ENCODE measurements around the gene BAMBI. TPM values are rescaled to one million over a fixed set of nuclear protein-coding genes. Genes with fewer than 3 reads are reported as not detected.

The BAMBI gene
- total RNA-seq, 1 donor from 2014 or later, result 16.3 TPM

DNA sequence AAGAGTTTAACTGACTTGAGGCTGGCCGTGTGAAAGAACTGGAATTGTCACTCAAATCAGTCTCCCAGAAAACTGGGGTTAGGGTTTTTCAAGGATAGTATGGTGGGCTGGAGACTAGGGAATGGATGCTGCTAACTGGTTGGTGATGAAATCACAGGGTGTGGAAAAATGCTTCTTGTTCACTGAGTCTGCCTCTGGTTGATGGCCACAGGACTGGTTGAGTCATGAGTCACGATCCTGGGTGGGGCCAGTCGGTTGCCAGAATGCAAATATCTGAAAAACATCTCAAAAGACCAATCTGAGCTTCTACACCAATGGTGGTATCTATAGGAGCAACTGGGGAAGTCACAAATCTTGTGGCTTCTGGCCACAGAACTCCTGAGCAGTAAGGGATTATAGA, 16.3 kb upstream of the BAMBI start:
- Histone ChIP-seq H3K4me3 (no peak overlapping the region), H3K27ac (no peak overlapping the region), H3K4me1 (no peaks in the 10 kb centered on the region), H3K9me3 (no peaks in the 10 kb centered on the region), H3K27me3 (no peaks in the 10 kb centered on the region), H3K36me3 (no peaks in the 10 kb centered on the region)
- DNase-seq (ENCODE audit: low spot score in 2 of 2), result peak in 1 of 2 donors; percentile 62
- no peak for TF ChIP-seq CTCF (IDR thresholded peaks at IDR 0.05)
- intact Hi-C loops (cut with DNase I), result loop anchor here (5.0 to 10.0 kb wide), 2 partner anchors 596 to 784 kb away; no protein-coding TSS in a partner anchor

DNA sequence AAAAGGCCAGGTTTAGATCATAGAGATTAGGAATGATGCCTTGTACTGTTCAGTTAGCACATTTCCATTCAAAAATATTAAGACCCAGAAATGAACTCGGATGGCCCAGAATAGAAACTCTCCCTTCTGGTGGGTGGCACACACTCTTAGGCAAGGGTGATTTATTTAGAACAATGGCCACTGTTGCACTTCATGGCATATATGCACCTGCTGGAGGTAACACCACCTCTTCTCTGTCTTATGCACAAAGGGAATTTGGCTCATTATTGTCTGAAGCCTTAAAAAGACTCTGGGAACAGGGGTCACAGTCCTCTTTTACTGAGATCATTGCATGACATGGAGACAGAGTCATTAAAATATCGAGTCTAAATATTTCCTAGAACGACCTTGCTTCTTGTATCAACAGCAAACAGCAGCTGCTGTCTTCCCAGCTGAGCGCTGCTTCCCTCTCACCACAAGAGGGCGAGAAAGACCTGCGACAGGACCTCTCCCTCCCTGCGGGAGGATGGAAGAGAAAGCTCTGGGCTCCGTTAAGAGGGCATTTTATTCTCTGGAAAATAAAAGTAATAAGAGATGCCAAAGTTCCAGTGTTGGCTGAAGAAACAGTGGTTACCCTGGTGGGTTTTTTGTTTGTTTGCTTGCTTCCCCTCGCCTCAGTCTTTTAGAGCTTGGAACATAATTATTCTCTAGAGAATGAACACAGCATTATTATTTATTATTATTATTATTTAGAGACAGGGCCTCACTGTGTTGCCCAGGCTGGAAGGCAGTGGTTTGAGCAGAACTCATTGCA, 13.5 kb upstream of the BAMBI start:
- peak; percentile 88 to 98 (median 97) for TF ChIP-seq CTCF (IDR thresholded peaks at IDR 0.05)
- Histone ChIP-seq H3K4me3 (no peak overlapping the region), H3K4me1 (peaks cover 0 to 5% of the 10 kb centered on the region in 2 donors), H3K27ac (peak overlapping the region; percentile 47 to 62), H3K36me3 (no peaks in the 10 kb centered on the region), H3K9me3 (no peaks in the 10 kb centered on the region), H3K27me3 (no peaks in the 10 kb centered on the region)
- intact Hi-C loops (cut with DNase I), result loop anchor here (1.0 to 10.0 kb wide), 4 partner anchors 14 to 781 kb away; partner anchors contain the start of gene BAMBI
- DNase-seq (ENCODE audit: low spot score in 2 of 2), result peak; percentile 21 to 87

DNA sequence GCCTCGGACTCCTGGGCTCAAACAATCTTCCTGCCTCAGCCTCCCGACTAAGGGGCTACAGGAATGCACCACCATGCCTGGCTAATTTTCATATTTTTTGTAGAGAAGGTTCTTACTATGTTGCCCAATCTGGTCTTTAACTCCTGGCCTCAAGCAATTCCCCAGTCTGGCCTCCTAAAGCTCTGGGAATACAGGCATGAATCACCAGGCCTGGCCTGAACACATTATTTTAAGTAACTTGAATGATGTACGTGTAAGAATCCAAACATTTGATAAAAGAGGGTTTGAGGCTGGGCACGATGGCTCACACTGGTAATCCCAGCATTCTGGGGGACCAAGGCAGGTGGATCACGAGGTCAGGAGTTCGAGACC, 13.0 kb upstream of the BAMBI start:
- peaks cover 0 to 5% of the 10 kb centered on the region in 2 donors for H3K4me1 ChIP-seq
- H3K9me3 ChIP-seq, result no peaks in the 10 kb centered on the region
- peak in 1 of 2 donors; percentile 82 for DNase-seq (ENCODE audit: low spot score in 2 of 2)
- TF ChIP-seq CTCF (IDR thresholded peaks at IDR 0.05), result no peak
- H3K27ac ChIP-seq, result peak overlapping the region; percentile 47 to 62
- no peaks in the 10 kb centered on the region for H3K27me3 ChIP-seq
- H3K4me3 ChIP-seq, result no peak overlapping the region
- H3K36me3 ChIP-seq, result no peaks in the 10 kb centered on the region
- intact Hi-C loops (cut with DNase I), result loop anchor here (1.0 to 10.0 kb wide), 4 partner anchors 13 to 780 kb away; partner anchors contain the start of gene BAMBI

- no peaks in the 10 kb centered on the region for H3K27me3 ChIP-seq
- H3K4me3 ChIP-seq, result no peak overlapping the region
- no peak for DNase-seq (ENCODE audit: low spot score in 2 of 2)
- intact Hi-C loops (cut with DNase I), result loop anchor here (10.0 kb wide), 1 partner anchor 778 kb away; no protein-coding TSS in a partner anchor
- no peak for TF ChIP-seq CTCF (IDR thresholded peaks at IDR 0.05)
- no peak overlapping the region for H3K27ac ChIP-seq
- no peaks in the 10 kb centered on the region for H3K36me3 ChIP-seq
- peaks cover 0 to 5% of the 10 kb centered on the region in 2 donors for H3K4me1 ChIP-seq
- no peaks in the 10 kb centered on the region for H3K9me3 ChIP-seq
Observed at GRCh38 chr10:28666751-28667467, 10.4 kb upstream of the BAMBI start.

DNA sequence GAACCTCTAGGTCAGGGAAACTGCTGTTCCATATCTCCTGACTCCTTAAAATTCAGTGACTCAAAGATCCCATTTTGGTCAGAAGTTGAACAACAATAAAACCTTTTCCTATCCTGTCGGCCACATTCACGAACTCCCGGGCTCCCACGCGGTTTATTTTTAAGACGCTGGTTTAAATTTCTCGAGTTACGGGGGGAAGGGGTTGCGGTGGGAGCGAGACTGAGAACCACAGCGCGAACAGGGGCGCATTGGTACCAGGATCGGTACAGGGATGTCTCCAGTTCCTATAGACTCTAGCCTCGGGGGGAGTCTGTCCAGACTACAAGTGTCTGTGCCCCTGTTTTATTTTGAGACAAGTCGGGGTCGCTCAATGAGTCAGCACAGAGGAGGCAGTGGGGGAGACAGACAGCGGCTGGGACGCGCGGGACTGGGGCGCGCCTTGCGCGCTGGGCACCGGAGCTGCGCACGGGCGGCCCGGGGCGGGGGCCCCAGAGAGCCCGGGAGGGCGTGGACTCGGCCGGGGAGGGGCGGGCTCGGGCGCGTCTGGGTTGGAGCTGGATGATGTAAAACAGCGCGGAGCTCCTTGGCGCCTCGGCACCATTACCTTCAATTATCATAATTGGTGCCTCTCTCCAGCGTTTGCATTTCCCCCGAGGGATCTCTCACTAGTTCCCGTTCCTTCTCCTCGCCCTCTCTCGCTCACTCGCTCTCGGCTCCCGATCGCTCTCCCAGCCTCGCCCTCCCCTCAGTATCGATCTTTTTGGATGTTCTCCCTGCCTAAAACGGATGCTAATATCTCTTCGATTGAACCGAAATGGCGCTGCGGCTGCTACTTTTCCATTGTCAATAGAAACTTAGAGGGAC, 8.7 kb upstream of the BAMBI start:
- TF ChIP-seq CTCF (IDR thresholded peaks at IDR 0.05), result no peak
- intact Hi-C loops (cut with DNase I), result loop anchor here (1.0 to 10.0 kb wide), 2 partner anchors 9 to 776 kb away; partner anchors contain the start of gene BAMBI
- no peaks in the 10 kb centered on the region for H3K27me3 ChIP-seq
- H3K36me3 ChIP-seq, result no peaks in the 10 kb centered on the region
- H3K4me3 ChIP-seq, result peak overlapping the region; percentile 63 to 64
- H3K4me1 ChIP-seq, result peaks cover 0 to 5% of the 10 kb centered on the region in 2 donors
- peak; percentile 19 to 86 for DNase-seq (ENCODE audit: low spot score in 2 of 2)
- H3K9me3 ChIP-seq, result no peaks in the 10 kb centered on the region
- peak overlapping the region; percentile 44 to 65 for H3K27ac ChIP-seq
